ENCODE data around the gene LYRM2.

DNA sequence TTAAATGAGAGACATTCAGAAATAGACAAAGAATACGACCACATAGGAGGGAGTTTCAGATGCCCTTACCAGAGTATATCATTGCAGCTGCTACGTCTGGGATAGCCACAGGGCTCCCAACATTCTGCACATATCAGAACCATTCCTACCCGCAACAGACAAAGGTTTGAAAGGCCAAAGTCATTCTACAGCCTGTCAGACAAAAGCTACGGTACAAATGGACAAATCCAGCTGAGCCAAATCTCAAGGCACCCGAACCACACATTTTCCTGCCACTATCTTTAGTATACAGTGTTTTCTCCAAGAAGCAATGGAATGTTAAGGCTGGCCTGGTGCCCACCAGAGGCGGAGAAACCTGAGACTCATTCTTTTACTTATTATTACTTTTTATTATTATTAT is 30.5 kb upstream of the LYRM2 start:
- TF ChIP-seq, protein P1, sequence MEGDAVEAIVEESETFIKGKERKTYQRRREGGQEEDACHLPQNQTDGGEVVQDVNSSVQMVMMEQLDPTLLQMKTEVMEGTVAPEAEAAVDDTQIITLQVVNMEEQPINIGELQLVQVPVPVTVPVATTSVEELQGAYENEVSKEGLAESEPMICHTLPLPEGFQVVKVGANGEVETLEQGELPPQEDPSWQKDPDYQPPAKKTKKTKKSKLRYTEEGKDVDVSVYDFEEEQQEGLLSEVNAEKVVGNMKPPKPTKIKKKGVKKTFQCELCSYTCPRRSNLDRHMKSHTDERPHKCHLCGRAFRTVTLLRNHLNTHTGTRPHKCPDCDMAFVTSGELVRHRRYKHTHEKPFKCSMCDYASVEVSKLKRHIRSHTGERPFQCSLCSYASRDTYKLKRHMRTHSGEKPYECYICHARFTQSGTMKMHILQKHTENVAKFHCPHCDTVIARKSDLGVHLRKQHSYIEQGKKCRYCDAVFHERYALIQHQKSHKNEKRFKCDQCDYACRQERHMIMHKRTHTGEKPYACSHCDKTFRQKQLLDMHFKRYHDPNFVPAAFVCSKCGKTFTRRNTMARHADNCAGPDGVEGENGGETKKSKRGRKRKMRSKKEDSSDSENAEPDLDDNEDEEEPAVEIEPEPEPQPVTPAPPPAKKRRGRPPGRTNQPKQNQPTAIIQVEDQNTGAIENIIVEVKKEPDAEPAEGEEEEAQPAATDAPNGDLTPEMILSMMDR (IDR thresholded peaks at IDR 0.05): no peak
- TF ChIP-seq POLR2AphosphoS5 (IDR thresholded peaks at IDR 0.05) (no peak), POLR2A (IDR thresholded peaks at IDR 0.05; ENCODE audit: low read depth) (no peak)
